Spleen (tissue), 11 donors: ENCODE data around the gene PTCH1. TPM values are rescaled to one million over a fixed set of nuclear protein-coding genes. Genes with fewer than 3 reads are reported as not detected.

ENCODE experiments used
- DNase-seq: peaks from one replicate; pipeline ENCODE4 v3.0.0-alpha.2; 2020
- H3K27ac ChIP-seq, 8 donors: fragments of 200-600 bp; sonication (generic) in 7 of 8; 1 replicate in 4 of 8; 2 replicates in 4 of 8; pipeline versions ENCODE4 v1.5.0 to v1.8.0; 2016 to 2021; ENCODE audit warnings: inconsistent platforms in 4 of 8, mild to moderate bottlenecking in 4 of 8, moderate library complexity in 1 of 8
- H3K27me3 ChIP-seq, 7 donors: fragments of 200-600 bp; sonication (generic) in 6 of 7; replicated peaks in 1 of 7; 1 replicate in 4 of 7; 2 replicates in 3 of 7; pipeline versions ENCODE4 v1.5.0 to v1.8.0; 2016 to 2021; ENCODE audit warnings: inconsistent platforms in 3 of 7, mild to moderate bottlenecking in 1 of 7
- H3K36me3 ChIP-seq, 6 donors: fragments of 200-600 bp; sonication (generic) in 5 of 6; 1 replicate in 4 of 6; 2 replicates in 2 of 6; pipeline versions ENCODE4 v1.5.0 to v1.8.0; 2016 to 2021; ENCODE audit warnings: inconsistent platforms in 2 of 6
- H3K4me1 ChIP-seq, 6 donors: fragments of 200-600 bp; sonication (generic) in 5 of 6; 1 replicate in 3 of 6; 2 replicates in 3 of 6; pipeline versions ENCODE4 v1.5.0 to v1.8.0; 2016 to 2021; ENCODE audit warnings: inconsistent platforms in 3 of 6
- H3K4me3 ChIP-seq, 8 donors: fragments of 200-600 bp; sonication (generic) in 7 of 8; 1 replicate in 4 of 8; 2 replicates in 4 of 8; pipeline versions ENCODE4 v1.5.0 to v1.8.0; 2016 to 2021; ENCODE audit warnings: inconsistent platforms in 4 of 8, mild to moderate bottlenecking in 4 of 8, moderate library complexity in 2 of 8
- H3K9me3 ChIP-seq, 8 donors: fragments of 200-600 bp; sonication (generic) in 7 of 8; 1 replicate in 4 of 8; 2 replicates in 4 of 8; pipeline versions ENCODE4 v1.5.0 to v1.8.0; 2016 to 2021; ENCODE audit warnings: inconsistent platforms in 4 of 8
- POLR2A ChIP-seq, 3 donors: fragments of 450-650 bp; IDR thresholded peaks; one replicate each; pipeline ENCODE4 v1.5.1; 2017; ENCODE audit warnings: antibody characterized with exemption in 3 of 3, mild to moderate bottlenecking in 1 of 3
- POLR2AphosphoS5 ChIP-seq, 3 donors: sonication (generic); formaldehyde crosslinking; IDR thresholded peaks; one replicate each; pipeline ENCODE4 v1.5.1; 2017; ENCODE audit warnings: antibody characterized with exemption in 3 of 3
- WGBS, 5 donors: extraction: QIAGEN DNeasy Blood & Tissue Kit in 3 of 5; methylation state at CpG; one replicate each; pipeline versions ENCODE4 v1.1.5 to v1.1.7; 2013 to 2018; 5-methylcytosine and 5-hydroxymethylcytosine counted together
- intact Hi-C: fragments of 100-400 bp; cut with DNase I; formaldehyde crosslinking; loops from one replicate; pipeline ENCODE4 v1.15.0; 2023; ENCODE audit warnings: low total_unique reads
- polyA plus RNA-seq, 3 donors: library from polyadenylated mRNA; stranded (reverse); fragments of 200-250 nt; gene quantifications; one replicate each; pipeline ENCODE4 v1.2.1, GENCODE V29; 2013
- total RNA-seq, 7 donors: library from RNA; depleted of rRNA in 3 of 7; stranded (reverse); fragments of >200 nt in 3 of 7; fragmentation: NEBNext Ultra II Directional in 4 of 7; extraction: Animal tissue kit (Norgen Biotek cat#: 25700) in 4 of 7; gene quantifications; one replicate each; pipeline versions ENCODE4 v1.1.0 to v1.2.1, GENCODE V29; 2016 to 2021
- TF ChIP-seq, protein P1 (sequence below), 11 experiments: fragments of 200-600 bp in 7 of 11; fragments of 450-650 bp in 4 of 11; sonication (generic) in 4 of 11; IDR thresholded peaks in 8 of 11; conservative IDR thresholded peaks in 3 of 11; 1 replicate in 7 of 11; 2 replicates in 4 of 11; pipeline versions ENCODE4 v1.4.0 to v1.8.0; 2016 to 2021; ENCODE audit warnings: antibody characterized with exemption in 11 of 11, inconsistent platforms in 4 of 11, mild to moderate bottlenecking in 1 of 11
- donor health status: healthy with polysubstance abuse.
- donor health status: DM: no; HTN: no; CAD: no; lungs with moderate emphysema.
- donor health status: DM: no; HTN: no; CAD: no.
- donor health status: Bipolar disorder and iron deficiency.
- donor health status: healthy.
- donor health status: DM: no; HTN: no; CAD: no.
- donor health status: DM: yes; HTN: yes; CAD: no.

The PTCH1 gene
- total and polyA plus RNA-seq, 10 donors: 0.70 to 32.1 (median 11.3) TPM

DNA sequence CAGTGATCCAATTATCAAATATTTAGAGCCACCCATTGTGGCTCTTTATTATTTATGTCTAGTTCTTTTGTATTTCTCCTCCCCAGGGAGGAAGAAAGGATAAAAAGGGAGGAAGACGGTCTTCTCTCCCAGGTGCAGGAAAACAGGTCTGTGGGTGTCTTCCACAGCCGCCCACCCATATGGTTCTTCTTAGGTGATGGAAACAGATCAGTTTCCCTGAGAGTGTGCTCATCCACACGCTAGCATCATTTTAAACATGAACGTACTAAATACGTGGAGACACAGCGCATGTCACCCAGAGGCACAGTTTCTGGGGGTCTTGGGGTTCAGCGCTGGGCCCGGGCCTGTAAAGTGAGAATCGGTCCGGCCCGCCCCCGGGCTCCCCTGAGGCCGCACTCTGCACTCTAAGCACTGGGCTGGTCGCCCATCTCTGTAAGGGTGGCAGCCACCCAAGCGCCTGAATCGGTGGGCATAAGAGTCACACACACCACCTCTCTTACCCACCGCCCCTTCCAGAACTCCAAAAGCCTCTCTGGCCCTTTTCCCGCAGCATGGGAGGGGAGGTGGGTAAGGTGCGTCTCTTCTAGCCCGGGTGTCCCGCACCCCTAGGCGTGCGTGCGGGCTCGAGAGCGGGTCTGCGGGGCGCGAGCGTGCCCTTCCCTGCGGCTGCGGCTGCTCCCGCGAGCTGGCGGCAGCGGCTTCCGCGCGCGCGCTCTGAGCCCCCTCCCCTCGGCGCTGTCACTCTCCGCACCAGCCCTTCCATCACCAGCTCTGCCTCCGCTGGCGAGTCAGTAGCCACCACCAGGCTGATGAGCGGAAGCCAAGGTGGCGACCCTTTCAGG is 1.3 kb downstream of the PTCH1 start:
- Histone ChIP-seq H3K4me1 (peaks cover 6 to 52% (median 35%) of the 10 kb centered on the region in 6 donors), H3K9me3 (peaks cover 0 to 13% (median 0%) of the 10 kb centered on the region in 8 donors), H3K4me3 (peak overlapping the region; percentile 31 to 72 (median 48)), H3K36me3 (no peaks in the 10 kb centered on the region), H3K27me3 (peaks cover 0 to 89% (median 20%) of the 10 kb centered on the region in 7 donors), H3K27ac (peak overlapping the region in 5 of 8 donors; percentile 67 to 85 (median 80))
- peak; percentile 16 to 68 (median 49) for TF ChIP-seq POLR2AphosphoS5 (IDR thresholded peaks at IDR 0.05)
- no peak for TF ChIP-seq POLR2A (IDR thresholded peaks at IDR 0.05)
- 7 to 14% (median 9%) methylated on average over 24 to 48 of the region's 48 CpGs for WGBS, 5 donors
- intact Hi-C loops: no loop called here
- DNase-seq: peak; percentile 78

DNA sequence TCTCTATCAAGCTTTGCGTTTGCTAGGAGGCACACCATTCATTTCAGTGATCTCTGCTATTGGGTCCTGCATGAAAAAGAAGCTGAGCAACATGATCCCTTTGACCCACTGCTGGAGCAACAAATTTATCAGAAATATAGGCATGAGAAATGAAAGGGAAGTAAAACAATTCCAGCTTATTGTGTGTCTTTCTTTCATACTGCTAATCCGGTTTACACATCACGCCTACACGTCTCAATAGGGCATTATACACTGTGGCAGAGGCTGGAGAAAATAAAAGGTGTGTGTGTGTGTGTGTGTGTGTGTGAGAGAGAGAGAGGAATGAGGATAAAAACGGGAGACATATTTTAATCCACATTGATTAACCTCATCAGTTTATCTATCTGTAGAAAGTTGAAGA is 2.4 kb downstream of the PTCH1 start:
- peaks cover 0 to 90% (median 32%) of the 10 kb centered on the region in 7 donors for H3K27me3 ChIP-seq
- 78 to 85% (median 80%) methylated on average over 5 of the region's 5 CpGs for WGBS, 5 donors
- peaks cover 0 to 4% (median 0%) of the 10 kb centered on the region in 8 donors for H3K9me3 ChIP-seq
- TF ChIP-seq POLR2A (IDR thresholded peaks at IDR 0.05): no peak
- H3K27ac ChIP-seq: no peak overlapping the region
- DNase-seq: no peak
- H3K4me3 ChIP-seq: no peak overlapping the region
- H3K4me1 ChIP-seq: peaks cover 6 to 63% (median 46%) of the 10 kb centered on the region in 6 donors
- intact Hi-C loops: no loop called here
- H3K36me3 ChIP-seq: no peaks in the 10 kb centered on the region

DNA sequence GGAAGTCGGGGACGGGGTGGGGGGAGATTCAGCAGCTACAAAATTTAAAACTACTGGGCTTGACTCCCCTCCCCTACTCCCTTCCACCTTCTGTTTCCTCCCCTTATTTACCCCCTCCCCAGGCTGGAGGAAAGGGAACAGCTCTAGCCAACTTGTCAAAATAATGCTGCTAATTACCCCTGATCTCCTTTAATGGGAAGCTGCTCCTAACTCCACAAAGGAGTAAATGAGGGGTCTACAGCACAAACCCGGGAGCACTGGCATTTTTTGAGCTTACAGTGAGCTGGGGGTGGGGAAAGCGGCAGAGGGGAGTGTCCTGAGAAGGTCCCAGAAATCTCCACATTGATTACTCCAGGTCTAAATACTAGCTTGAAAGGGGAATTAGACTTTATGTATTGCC is 3.1 kb downstream of the PTCH1 start:
- intact Hi-C loops: no loop called here
- 54 to 70% (median 61%) methylated on average over 4 of the region's 4 CpGs for WGBS, 5 donors
- Histone ChIP-seq H3K9me3 (no peaks in the 10 kb centered on the region), H3K4me3 (no peak overlapping the region), H3K36me3 (no peaks in the 10 kb centered on the region), H3K4me1 (peaks cover 6 to 70% (median 52%) of the 10 kb centered on the region in 6 donors), H3K27me3 (peaks cover 0 to 94% (median 37%) of the 10 kb centered on the region in 7 donors), H3K27ac (no peak overlapping the region)
- DNase-seq: no peak
- TF ChIP-seq, protein P1, sequence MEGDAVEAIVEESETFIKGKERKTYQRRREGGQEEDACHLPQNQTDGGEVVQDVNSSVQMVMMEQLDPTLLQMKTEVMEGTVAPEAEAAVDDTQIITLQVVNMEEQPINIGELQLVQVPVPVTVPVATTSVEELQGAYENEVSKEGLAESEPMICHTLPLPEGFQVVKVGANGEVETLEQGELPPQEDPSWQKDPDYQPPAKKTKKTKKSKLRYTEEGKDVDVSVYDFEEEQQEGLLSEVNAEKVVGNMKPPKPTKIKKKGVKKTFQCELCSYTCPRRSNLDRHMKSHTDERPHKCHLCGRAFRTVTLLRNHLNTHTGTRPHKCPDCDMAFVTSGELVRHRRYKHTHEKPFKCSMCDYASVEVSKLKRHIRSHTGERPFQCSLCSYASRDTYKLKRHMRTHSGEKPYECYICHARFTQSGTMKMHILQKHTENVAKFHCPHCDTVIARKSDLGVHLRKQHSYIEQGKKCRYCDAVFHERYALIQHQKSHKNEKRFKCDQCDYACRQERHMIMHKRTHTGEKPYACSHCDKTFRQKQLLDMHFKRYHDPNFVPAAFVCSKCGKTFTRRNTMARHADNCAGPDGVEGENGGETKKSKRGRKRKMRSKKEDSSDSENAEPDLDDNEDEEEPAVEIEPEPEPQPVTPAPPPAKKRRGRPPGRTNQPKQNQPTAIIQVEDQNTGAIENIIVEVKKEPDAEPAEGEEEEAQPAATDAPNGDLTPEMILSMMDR (IDR thresholded peaks at IDR 0.05 in 8 of 11, conservative IDR thresholded peaks at IDR 0.05 in 3 of 11): no peak
- TF ChIP-seq POLR2A (IDR thresholded peaks at IDR 0.05): no peak
- no peak for TF ChIP-seq POLR2AphosphoS5 (IDR thresholded peaks at IDR 0.05)

DNA sequence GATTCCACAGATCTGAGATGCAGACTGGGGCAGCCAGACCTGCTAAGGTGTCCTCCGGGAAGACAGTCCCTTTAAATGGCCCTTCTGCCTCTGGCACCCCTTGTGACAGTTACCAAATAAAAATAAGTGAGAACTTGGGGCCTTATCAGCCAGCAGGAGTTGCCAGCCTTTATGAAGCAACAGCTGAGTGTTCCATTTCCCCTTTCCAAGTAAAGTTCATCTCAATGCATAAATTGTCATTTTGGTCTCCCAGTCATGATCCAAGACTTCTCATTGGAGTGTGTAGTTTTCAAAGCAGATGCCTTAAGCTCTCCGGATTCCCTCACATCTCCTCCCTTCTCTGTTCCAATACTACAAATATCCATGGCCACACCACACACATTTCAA is 4.1 kb downstream of the PTCH1 start:
- no peak for DNase-seq
- intact Hi-C loops: no loop called here
- Histone ChIP-seq H3K4me1 (peaks cover 6 to 78% (median 56%) of the 10 kb centered on the region in 6 donors), H3K9me3 (no peaks in the 10 kb centered on the region), H3K27ac (peak overlapping the region in 2 of 8 donors; percentile 88 to 90), H3K4me3 (peak overlapping the region in 1 of 8 donors; percentile 89), H3K36me3 (no peaks in the 10 kb centered on the region), H3K27me3 (peaks cover 0 to 100% (median 40%) of the 10 kb centered on the region in 7 donors)
- TF ChIP-seq POLR2A (IDR thresholded peaks at IDR 0.05) (no peak), POLR2AphosphoS5 (IDR thresholded peaks at IDR 0.05) (no peak)
- TF ChIP-seq, protein P1 (IDR thresholded peaks at IDR 0.05 in 8 of 11, conservative IDR thresholded peaks at IDR 0.05 in 3 of 11): no peak
- 59 to 80% (median 76%) methylated on average over 2 of the region's 2 CpGs for WGBS, 5 donors
